MCF 10A (cell line): ENCODE results near the gene C19orf53. TPM values are rescaled to one million over a fixed set of nuclear protein-coding genes. Genes with fewer than 3 reads are reported as not detected.

ENCODE experiments used
- BruUV-seq: library from RNA; stranded (reverse); fragments of 400-500 nt; replicated peaks from 2 replicates; lab custom pipeline; 2021; lab: Mats Ljungman, UMichigan
- CTCF ChIA-PET: fragments of 300-600 bp; sonication (Branson Sonifier 250); formaldehyde crosslinking; extraction: SDS; loops from one replicate; lab custom pipeline; 2021; ENCODE audit warnings: antibody characterized with exemption, inconsistent platforms; lab: Yijun Ruan, JAX
- POLR2A ChIA-PET: fragments of 300-600, 350-650 bp; sonication (Branson Sonifier 250); formaldehyde crosslinking; extraction: SDS; loops from one replicate; lab custom pipeline; 2020; ENCODE audit warnings: antibody characterized with exemption, inconsistent platforms; lab: Yijun Ruan, JAX
- DNase-seq: peaks from one replicate; pipeline ENCODE4 v3.0.0-alpha.2; 2018; ENCODE audit not compliant: unreplicated experiment
- H3K27ac Mint-ChIP-seq: one replicate; pipeline ENCODE4 v1.8.0; 2022; ENCODE audit warnings: mild to moderate bottlenecking, low read depth, mixed read lengths; ENCODE audit not compliant: unreplicated experiment
- H3K27me3 Mint-ChIP-seq: one replicate; pipeline ENCODE4 v1.8.0; 2022; ENCODE audit warnings: mixed read lengths; ENCODE audit not compliant: insufficient read depth, unreplicated experiment
- H3K36me3 Mint-ChIP-seq: one replicate; pipeline ENCODE4 v1.8.0; 2022; ENCODE audit warnings: mild to moderate bottlenecking, moderate library complexity, mixed read lengths; ENCODE audit not compliant: insufficient read depth, unreplicated experiment
- H3K4me1 Mint-ChIP-seq: one replicate; pipeline ENCODE4 v1.8.0; 2022; ENCODE audit warnings: mixed read lengths; ENCODE audit not compliant: insufficient read depth, unreplicated experiment
- H3K4me3 Mint-ChIP-seq: one replicate; pipeline ENCODE4 v1.8.0; 2022; ENCODE audit warnings: mild to moderate bottlenecking, moderate library complexity, mixed read lengths; ENCODE audit not compliant: unreplicated experiment
- H3K9me3 Mint-ChIP-seq: one replicate; pipeline ENCODE4 v1.8.0; 2022; ENCODE audit warnings: mixed read lengths; ENCODE audit not compliant: unreplicated experiment
- CTCF ChIP-seq: fragments of 200-600 bp; IDR thresholded peaks from one replicate; pipeline ENCODE4 v1.8.0; 2022; ENCODE audit warnings: antibody characterized with exemption, mild to moderate bottlenecking; ENCODE audit not compliant: unreplicated experiment
- intact Hi-C: fragments of 100-400 bp; cut with micrococcal nuclease; formaldehyde crosslinking; loops from 2 replicates; pipeline ENCODE4 v1.14.1; 2022
- total RNA-seq: library from RNA; stranded (reverse); gene quantifications from 2 replicates; pipeline ENCODE4 v1.2.3, GENCODE V29; 2022

C19orf53 gene
- total RNA-seq, 1 experiment from 2014 or later = 101 TPM

- H3K9me3 Mint-ChIP-seq = peaks cover 8% of the 10 kb centered on the region
- H3K27ac Mint-ChIP-seq = no peak overlapping the region
- no peak for TF ChIP-seq CTCF
- H3K27me3 Mint-ChIP-seq = no peaks in the 10 kb centered on the region
- no TSS peak for BruUV-seq
- intact Hi-C loops = no loop called here
- DNase-seq = no peak
- H3K36me3 Mint-ChIP-seq = peaks cover 56% of the 10 kb centered on the region
- CTCF ChIA-PET = interaction anchor here (0.6 to 0.7 kb wide), 3 partner anchors 9 to 707 kb away, joined by 3 to 4 read pairs (median 3); no protein-coding TSS in a partner anchor
- POLR2A ChIA-PET = no interaction called here
- peaks cover 5% of the 10 kb centered on the region for H3K4me1 Mint-ChIP-seq
- H3K4me3 Mint-ChIP-seq = no peak overlapping the region
These were observed 34.6 kb downstream of the C19orf53 start for GRCh38 chr19:13808856-13809255.

GRCh38 chr19:13812544-13812943 is 38.3 kb downstream of the C19orf53 start:
- Mint-ChIP-seq H3K36me3 (peaks cover 52% of the 10 kb centered on the region), H3K4me3 (no peak overlapping the region), H3K27me3 (no peaks in the 10 kb centered on the region), H3K27ac (no peak overlapping the region), H3K9me3 (peaks cover 8% of the 10 kb centered on the region), H3K4me1 (peaks cover 5% of the 10 kb centered on the region)
- intact Hi-C loops = no loop called here
- ChIA-PET POLR2A (no interaction called here), CTCF (interaction anchor here (1.0 kb wide), 1 partner anchor 25 kb away, joined by 3 read pairs; no protein-coding TSS in a partner anchor)
- BruUV-seq = no TSS peak
- DNase-seq = no peak
- no peak for TF ChIP-seq CTCF

GRCh38 chr19:13813147-13813546 is 38.9 kb downstream of the C19orf53 start:
- no peak for TF ChIP-seq CTCF
- Mint-ChIP-seq H3K4me3 (no peak overlapping the region), H3K9me3 (peaks cover 8% of the 10 kb centered on the region), H3K27ac (no peak overlapping the region), H3K4me1 (peaks cover 5% of the 10 kb centered on the region), H3K36me3 (peaks cover 52% of the 10 kb centered on the region), H3K27me3 (no peaks in the 10 kb centered on the region)
- no peak for DNase-seq
- intact Hi-C loops = no loop called here
- no TSS peak for BruUV-seq
- CTCF ChIA-PET = interaction anchor here (1.0 to 1.2 kb wide), 2 partner anchors 16 to 25 kb away, joined by 3 read pairs; no protein-coding TSS in a partner anchor
- POLR2A ChIA-PET = no interaction called here

GRCh38 chr19:13814550-13814949 is 40.3 kb downstream of the C19orf53 start:
- no peak overlapping the region for H3K4me3 Mint-ChIP-seq
- no peak for TF ChIP-seq CTCF
- ChIA-PET POLR2A (interaction anchor here (0.9 kb wide), 1 partner anchor 9 kb away, joined by 3 read pairs; no protein-coding TSS in a partner anchor), CTCF (interaction anchor here (0.6 to 0.8 kb wide), 3 partner anchors 19 to 560 kb away, joined by 3 to 5 read pairs (median 4); no protein-coding TSS in a partner anchor)
- H3K27ac Mint-ChIP-seq = no peak overlapping the region
- peaks cover 8% of the 10 kb centered on the region for H3K9me3 Mint-ChIP-seq
- peaks cover 5% of the 10 kb centered on the region for H3K4me1 Mint-ChIP-seq
- peaks cover 48% of the 10 kb centered on the region for H3K36me3 Mint-ChIP-seq
- intact Hi-C loops = no loop called here
- no TSS peak for BruUV-seq
- DNase-seq = no peak
- no peaks in the 10 kb centered on the region for H3K27me3 Mint-ChIP-seq
